GM06990 (cell line): ENCODE data around the gene APBB2.

Experiments
- DNase-seq: peaks from one replicate; pipeline ENCODE4 v3.0.0-alpha.2; 2011; ENCODE audit not compliant: insufficient read length; ENCODE audit errors: extremely low read depth
- H3K27me3 ChIP-seq: replicated peaks from 2 replicates; pipeline ENCODE4 v1.6.0; 2011; ENCODE audit warnings: low read length; ENCODE audit not compliant: control insufficient read depth, insufficient read depth
- H3K36me3 ChIP-seq: 2 replicates; pipeline ENCODE4 v1.5.1; 2011; ENCODE audit warnings: low read length; ENCODE audit not compliant: control insufficient read depth, insufficient read depth
- H3K4me3 ChIP-seq: replicated peaks from 2 replicates; pipeline ENCODE4 v1.5.1; 2011; ENCODE audit warnings: low read depth, mild to moderate bottlenecking, control low read depth, low read length
- TF ChIP-seq, protein P1 (sequence below): IDR thresholded peaks from 2 replicates; pipeline ENCODE4 v1.5.1; 2011; ENCODE audit warnings: low read length, control low read depth, mild to moderate bottlenecking, inconsistent platforms; ENCODE audit not compliant: insufficient read depth, poor library complexity, severe bottlenecking

Gene APBB2

DNA sequence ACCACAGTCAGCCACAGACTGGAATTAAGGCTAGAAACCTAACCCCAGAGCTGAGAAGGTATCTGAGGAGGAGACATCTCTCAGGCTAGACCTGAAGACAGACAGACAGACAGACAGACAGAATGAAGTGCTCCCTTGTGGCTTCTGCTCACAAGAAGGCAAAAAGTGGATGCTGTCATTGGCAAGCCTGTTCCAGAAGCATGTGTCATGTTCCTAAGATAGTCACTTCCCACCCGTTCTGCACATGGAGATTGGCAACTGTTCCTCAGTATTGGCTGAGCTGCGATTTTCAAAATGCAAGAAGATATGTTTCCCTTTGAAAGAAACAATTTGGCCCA, 298.2 kb downstream of the APBB2 start:
- no peak overlapping the region for H3K4me3 ChIP-seq
- no peaks in the 10 kb centered on the region for H3K27me3 ChIP-seq
- H3K36me3 ChIP-seq, result no peaks in the 10 kb centered on the region; the same call in 1 of the 2 replicates
- DNase-seq, result no peak
- TF ChIP-seq, protein P1, sequence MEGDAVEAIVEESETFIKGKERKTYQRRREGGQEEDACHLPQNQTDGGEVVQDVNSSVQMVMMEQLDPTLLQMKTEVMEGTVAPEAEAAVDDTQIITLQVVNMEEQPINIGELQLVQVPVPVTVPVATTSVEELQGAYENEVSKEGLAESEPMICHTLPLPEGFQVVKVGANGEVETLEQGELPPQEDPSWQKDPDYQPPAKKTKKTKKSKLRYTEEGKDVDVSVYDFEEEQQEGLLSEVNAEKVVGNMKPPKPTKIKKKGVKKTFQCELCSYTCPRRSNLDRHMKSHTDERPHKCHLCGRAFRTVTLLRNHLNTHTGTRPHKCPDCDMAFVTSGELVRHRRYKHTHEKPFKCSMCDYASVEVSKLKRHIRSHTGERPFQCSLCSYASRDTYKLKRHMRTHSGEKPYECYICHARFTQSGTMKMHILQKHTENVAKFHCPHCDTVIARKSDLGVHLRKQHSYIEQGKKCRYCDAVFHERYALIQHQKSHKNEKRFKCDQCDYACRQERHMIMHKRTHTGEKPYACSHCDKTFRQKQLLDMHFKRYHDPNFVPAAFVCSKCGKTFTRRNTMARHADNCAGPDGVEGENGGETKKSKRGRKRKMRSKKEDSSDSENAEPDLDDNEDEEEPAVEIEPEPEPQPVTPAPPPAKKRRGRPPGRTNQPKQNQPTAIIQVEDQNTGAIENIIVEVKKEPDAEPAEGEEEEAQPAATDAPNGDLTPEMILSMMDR, result no peak

DNA sequence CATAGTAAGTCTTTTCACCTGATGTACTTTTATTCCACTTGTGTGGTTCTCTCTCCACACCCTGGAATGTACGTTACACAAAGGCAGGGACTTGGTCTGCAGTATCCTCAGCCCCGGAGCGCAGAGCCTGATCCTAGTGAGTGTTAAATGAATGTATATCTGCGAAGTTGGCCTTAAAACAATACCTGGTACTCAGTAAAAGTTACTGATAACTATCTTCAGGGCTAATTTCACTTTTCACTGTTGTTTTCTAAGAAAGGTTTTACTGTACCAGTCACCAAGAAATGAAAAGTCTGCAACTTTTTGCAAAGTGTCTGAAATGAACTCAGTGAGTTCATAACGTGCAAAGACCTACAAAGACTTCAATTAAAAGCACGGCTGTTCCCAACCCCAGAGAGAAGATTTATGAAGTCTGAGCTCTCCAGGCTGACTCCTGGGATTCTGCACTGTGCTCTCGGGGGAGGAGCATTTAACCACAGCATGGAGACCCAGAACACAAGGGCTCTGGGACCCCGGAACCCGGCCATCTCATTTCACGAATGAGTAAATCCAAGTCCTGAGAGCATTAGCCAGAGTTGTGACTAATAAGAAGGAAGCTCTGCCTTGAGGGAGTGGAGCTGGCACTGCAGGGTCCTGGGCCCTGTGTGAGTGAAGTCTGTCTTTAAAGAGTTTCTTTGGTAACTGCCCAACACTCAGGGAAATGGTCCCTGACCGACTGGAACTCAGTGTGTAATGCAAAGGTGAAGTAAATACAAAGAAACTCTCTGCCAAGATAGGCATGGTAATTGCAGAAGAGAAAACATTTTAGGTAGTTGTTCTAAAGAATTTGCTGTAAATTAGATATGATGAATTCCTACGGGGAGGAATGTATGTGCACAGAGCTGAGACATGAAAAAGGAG, 298.8 kb downstream of the APBB2 start:
- TF ChIP-seq, protein P1, result no peak
- DNase-seq, result no peak
- H3K4me3 ChIP-seq, result no peak overlapping the region
- H3K36me3 ChIP-seq, result no peaks in the 10 kb centered on the region; the same call in 1 of the 2 replicates
- no peaks in the 10 kb centered on the region for H3K27me3 ChIP-seq

DNA sequence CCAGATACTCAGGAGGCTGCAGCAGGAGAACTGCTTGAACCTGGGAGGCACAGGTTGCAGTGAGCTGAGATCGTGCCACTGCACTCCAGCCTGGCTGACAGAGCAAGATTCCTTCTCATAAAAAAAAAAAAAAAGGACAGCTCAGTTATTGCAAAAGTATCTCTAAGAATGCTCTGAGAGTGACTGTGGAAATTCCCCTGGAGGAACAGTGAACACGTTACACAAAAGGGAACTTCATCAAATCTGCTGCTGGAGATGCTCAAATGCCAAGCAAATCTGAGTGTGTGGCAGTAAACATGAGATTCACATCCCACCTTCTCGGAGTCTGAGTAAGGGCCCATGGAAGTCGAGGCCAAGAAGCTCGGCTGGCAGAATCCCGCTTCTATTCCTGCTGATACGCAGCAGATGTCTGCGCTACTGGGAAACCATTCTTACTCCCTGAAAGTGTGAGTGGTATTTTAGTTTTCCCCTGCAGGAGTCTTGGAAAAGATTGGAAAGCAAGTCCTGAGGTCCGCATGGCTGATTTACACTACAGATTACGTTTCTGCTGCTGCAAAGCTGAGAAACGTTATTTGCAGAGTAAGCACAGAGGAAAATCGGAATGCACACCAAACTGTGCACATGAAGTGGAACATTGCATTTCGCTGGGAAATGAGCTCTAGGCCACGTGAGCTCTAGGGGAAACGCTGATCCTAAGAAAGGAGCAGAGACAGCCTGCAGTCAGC, 301.7 kb downstream of the APBB2 start:
- no peak for DNase-seq
- no peak overlapping the region for H3K4me3 ChIP-seq

DNA sequence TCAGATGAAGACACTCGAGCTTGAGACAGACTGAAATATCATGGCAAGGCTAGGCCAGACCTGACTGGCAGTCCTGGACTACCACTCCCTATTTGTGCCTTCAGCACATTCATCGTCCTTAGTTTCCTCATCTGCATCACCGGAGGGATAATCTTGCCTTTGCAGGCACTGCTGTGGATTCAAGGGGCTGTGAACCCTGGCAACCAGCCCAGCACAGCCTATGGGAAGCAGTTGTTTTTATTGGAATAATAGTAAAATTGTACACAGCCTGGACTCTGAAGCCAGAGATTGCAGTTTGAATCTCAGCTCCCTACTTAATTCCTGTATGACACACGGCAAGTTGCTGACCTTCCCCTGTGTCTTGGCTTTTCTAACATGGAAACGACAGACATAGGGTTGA, 303.6 kb downstream of the APBB2 start:
- DNase-seq, result no peak
- Histone ChIP-seq H3K36me3 (no peaks in the 10 kb centered on the region), H3K4me3 (no peak overlapping the region), H3K27me3 (no peaks in the 10 kb centered on the region)
- TF ChIP-seq, protein P1, result no peak

More for the DNA sequence above, 301.7 kb downstream of the APBB2 start:
- H3K27me3 ChIP-seq, result no peaks in the 10 kb centered on the region
- TF ChIP-seq, protein P1, result no peak
- H3K36me3 ChIP-seq, result no peaks in the 10 kb centered on the region; the same call in 1 of the 2 replicates

DNA sequence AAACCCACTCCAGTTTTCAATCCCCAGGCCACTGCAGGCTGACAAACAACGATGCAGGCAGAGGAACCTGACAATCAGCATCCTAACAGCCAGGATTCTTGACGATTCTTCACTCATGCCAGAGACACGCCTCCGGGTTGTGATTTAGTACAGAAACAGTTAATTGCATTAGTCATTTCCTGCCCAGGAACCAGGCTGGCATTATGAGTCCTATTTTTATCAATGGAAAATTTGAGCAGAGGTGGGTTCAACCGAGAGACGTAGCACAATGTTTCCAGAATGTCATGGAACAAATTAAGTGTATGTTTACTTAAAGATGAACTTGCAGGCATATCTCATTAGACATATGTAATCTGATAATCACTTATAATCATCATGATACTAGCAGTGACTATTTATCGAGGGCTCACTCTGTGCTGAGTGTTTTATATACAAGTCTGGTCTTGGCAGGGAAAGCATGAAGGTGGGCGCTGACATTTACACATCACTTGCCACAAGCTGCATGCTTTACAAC, 304.9 kb downstream of the APBB2 start:
- TF ChIP-seq, protein P1, result no peak

More for the DNA sequence above, 304.9 kb downstream of the APBB2 start:
- no peaks in the 10 kb centered on the region for H3K36me3 ChIP-seq
- no peak for DNase-seq
- no peak overlapping the region for H3K4me3 ChIP-seq
- no peaks in the 10 kb centered on the region for H3K27me3 ChIP-seq
